HG03097 (cell line): ENCODE data around the gene ATP13A1.

Experiments used
- ATAC-seq: cut with Tn5 transposase; IDR thresholded peaks from one replicate; pipeline ENCODE4 v1.9.1; 2021; ENCODE audit not compliant: unreplicated experiment, low FRiP score

ATP13A1 gene

GRCh38 chr19:19645233-19645870, 18.1 kb downstream of the ATP13A1 start:
- no peak for ATAC-seq

GRCh38 chr19:19644054-19644388, 19.5 kb downstream of the ATP13A1 start:
- no peak for ATAC-seq

GRCh38 chr19:19643158-19644053, 20.1 kb downstream of the ATP13A1 start, which contains the start of gene GMIP:
TSS of gene GMIP (minus strand) at chr19:19643657. CDS start at chr19:19643529, 128 bp downstream.
- ATAC-seq = peak; percentile 50

- no peak for ATAC-seq
Measured at GRCh38 chr19:19642506-19643157, 20.8 kb downstream of the ATP13A1 start.

GRCh38 chr19:19637523-19638251, 25.8 kb downstream of the ATP13A1 start:
- ATAC-seq = no peak

- ATAC-seq = no peak
Measured at GRCh38 chr19:19637186-19637522, 26.3 kb downstream of the ATP13A1 start.

- no peak for ATAC-seq
Measured at GRCh38 chr19:19636573-19637185, 26.8 kb downstream of the ATP13A1 start.

- ATAC-seq = no peak
Measured at GRCh38 chr19:19635313-19635702, 28.2 kb downstream of the ATP13A1 start.

- ATAC-seq = no peak
Measured at GRCh38 chr19:19634516-19635312, 28.8 kb downstream of the ATP13A1 start.

GRCh38 chr19:19633711-19634515, 29.6 kb downstream of the ATP13A1 start:
- ATAC-seq = no peak

GRCh38 chr19:19632661-19633060, 30.8 kb downstream of the ATP13A1 start:
- ATAC-seq = no peak

- ATAC-seq = no peak
Measured at GRCh38 chr19:19631346-19631745, 32.1 kb downstream of the ATP13A1 start.

GRCh38 chr19:19630426-19630825, 33.0 kb downstream of the ATP13A1 start:
- no peak for ATAC-seq

GRCh38 chr19:19630062-19630414, 33.4 kb downstream of the ATP13A1 start:
- ATAC-seq = no peak

- ATAC-seq = no peak
Measured at GRCh38 chr19:19628501-19629134, 34.9 kb downstream of the ATP13A1 start.

- ATAC-seq = no peak
Measured at GRCh38 chr19:19627621-19628500, 35.6 kb downstream of the ATP13A1 start, which contains the start of gene LPAR2. TSS of gene LPAR2 (minus strand) at chr19:19628220. CDS start at chr19:19627275, 945 bp downstream.
